ENCODE data around the gene ZMAT1.
"Not testable (repeated sequence)": the region's sequence is repeated elsewhere in the genome, so short reads cannot be mapped to it uniquely, and the experiment has no call there.

Gene ZMAT1

GRCh38 chrX:101931488-101932248 lies at the start of gene ZMAT1:
TSS of gene ZMAT1 (minus strand) at chrX:101932027. CDS start at chrX:101932008, 19 bp downstream.
- DNase-seq, result peak; percentile 68

- no peak for DNase-seq
Observed at GRCh38 chrX:101977106-101977505, 45.3 kb upstream of the ZMAT1 start.

GRCh38 chrX:101973066-101973465 lies 41.2 kb upstream of the ZMAT1 start:
- no peak for DNase-seq

- DNase-seq, result not testable (repeated sequence)
Observed at GRCh38 chrX:101964923-101965539, 33.2 kb upstream of the ZMAT1 start.

GRCh38 chrX:101958139-101958538 lies 26.3 kb upstream of the ZMAT1 start:
- DNase-seq, result no peak

GRCh38 chrX:101957174-101957573 lies 25.3 kb upstream of the ZMAT1 start:
- DNase-seq, result no peak

- no peak for DNase-seq
Observed at GRCh38 chrX:101956556-101956955, 24.7 kb upstream of the ZMAT1 start.

- DNase-seq, result no peak
Observed at GRCh38 chrX:101950581-101950980, 18.8 kb upstream of the ZMAT1 start.

GRCh38 chrX:101932249-101932570 lies 383 bp upstream of the ZMAT1 start:
- DNase-seq, result no peak

- no peak for DNase-seq
Observed at GRCh38 chrX:101931136-101931487, 715 bp downstream of the ZMAT1 start.

- DNase-seq, result no peak
Observed at GRCh38 chrX:101925733-101926132, 6.1 kb downstream of the ZMAT1 start.

- DNase-seq, result no peak
Observed at GRCh38 chrX:101918751-101919150, 13.1 kb downstream of the ZMAT1 start.

GRCh38 chrX:101906136-101906796 lies 25.6 kb downstream of the ZMAT1 start:
- DNase-seq, result no peak

GRCh38 chrX:101904996-101905395 lies 26.8 kb downstream of the ZMAT1 start:
- DNase-seq, result no peak

Data from RPMI8226 (cell line).